ENCODE data around the gene ACTN3. TPM values are rescaled to one million over a fixed set of nuclear protein-coding genes. Genes with fewer than 3 reads are reported as not detected.

Gene ACTN3
- total RNA-seq, 1 experiment from 2014 or later: not detected

DNA sequence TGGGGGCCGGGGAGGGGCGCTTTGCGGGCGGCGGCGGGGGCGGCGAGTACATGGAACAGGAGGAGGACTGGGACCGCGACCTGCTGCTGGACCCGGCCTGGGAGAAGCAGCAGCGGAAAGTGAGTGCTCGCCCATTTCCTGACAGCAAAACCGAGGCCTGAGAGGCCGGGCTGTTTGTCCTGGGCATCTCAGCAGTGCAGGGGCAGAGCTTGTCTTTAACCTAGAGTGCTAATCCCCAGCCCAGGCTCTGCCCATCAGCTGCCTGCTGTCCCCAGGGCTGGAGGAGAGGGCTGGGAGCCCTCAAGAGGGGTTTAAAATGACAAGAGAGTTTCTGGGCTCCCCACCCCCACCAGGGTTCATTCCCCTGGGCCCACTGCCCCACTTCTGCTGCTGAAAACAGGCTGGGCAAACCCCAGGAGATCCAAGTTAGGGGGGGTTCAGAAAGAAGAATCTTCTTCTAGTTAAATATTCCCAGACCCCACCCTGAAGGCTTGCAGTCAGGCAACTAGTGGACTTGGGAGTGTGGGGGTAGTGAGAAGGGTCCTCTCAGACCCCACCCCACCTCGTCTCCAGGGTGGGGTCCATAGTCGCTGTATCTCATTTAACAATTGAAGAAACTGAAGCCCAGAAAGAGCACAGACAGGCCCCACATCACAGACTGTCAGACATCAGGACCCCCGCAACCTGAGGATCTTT lies 411 bp downstream of the ACTN3 start:
- Mint-ChIP-seq H3K4me3 (ENCODE audit: unreplicated experiment) (no peak overlapping the region), H3K9me3 (ENCODE audit: unreplicated experiment) (no peaks in the 10 kb centered on the region), H3K36me3 (ENCODE audit: insufficient read depth, unreplicated experiment) (peaks cover 4% of the 10 kb centered on the region), H3K27me3 (ENCODE audit: insufficient read depth, unreplicated experiment) (no peaks in the 10 kb centered on the region), H3K27ac (ENCODE audit: unreplicated experiment) (no peak overlapping the region), H3K4me1 (ENCODE audit: low read depth, unreplicated experiment) (peaks cover 15% of the 10 kb centered on the region)
- Histone ChIP-seq H3K36me3 (ENCODE audit: control insufficient read depth, insufficient read depth, low read length) (no peaks in the 10 kb centered on the region), H3K4me1 (peaks cover 30% of the 10 kb centered on the region), H3K9me3 (no peaks in the 10 kb centered on the region), H3K4me3 (ENCODE audit: low read depth, low read length) (no peak overlapping the region), H3K27me3 (replicated peaks; ENCODE audit: control insufficient read depth, insufficient read depth, low read length) (no peaks in the 10 kb centered on the region)
- peak; percentile 26 to 44 for DNase-seq
- BruUV-seq (replicated peaks): no TSS peak
- ChIA-PET CTCF (interaction anchor here (1.1 to 2.2 kb wide), 4 partner anchors 44 to 131 kb away, joined by 3 to 31 read pairs (median 6); partner anchors contain the start of genes DPP3 and RBM4B), POLR2A (interaction anchor here (1.5 to 1.7 kb wide), 3 partner anchors 70 to 109 kb away, joined by 3 to 31 read pairs (median 17); partner anchors contain the start of genes RBM14 and RBM4)
- intact Hi-C loops (cut with micrococcal nuclease; ENCODE audit: unreplicated experiment): loop anchor here (1.0 to 5.0 kb wide), 4 partner anchors 45 to 130 kb away; partner anchors contain the start of genes CCDC87, CCS, DPP3 and RBM14
- TF ChIP-seq, protein P1, sequence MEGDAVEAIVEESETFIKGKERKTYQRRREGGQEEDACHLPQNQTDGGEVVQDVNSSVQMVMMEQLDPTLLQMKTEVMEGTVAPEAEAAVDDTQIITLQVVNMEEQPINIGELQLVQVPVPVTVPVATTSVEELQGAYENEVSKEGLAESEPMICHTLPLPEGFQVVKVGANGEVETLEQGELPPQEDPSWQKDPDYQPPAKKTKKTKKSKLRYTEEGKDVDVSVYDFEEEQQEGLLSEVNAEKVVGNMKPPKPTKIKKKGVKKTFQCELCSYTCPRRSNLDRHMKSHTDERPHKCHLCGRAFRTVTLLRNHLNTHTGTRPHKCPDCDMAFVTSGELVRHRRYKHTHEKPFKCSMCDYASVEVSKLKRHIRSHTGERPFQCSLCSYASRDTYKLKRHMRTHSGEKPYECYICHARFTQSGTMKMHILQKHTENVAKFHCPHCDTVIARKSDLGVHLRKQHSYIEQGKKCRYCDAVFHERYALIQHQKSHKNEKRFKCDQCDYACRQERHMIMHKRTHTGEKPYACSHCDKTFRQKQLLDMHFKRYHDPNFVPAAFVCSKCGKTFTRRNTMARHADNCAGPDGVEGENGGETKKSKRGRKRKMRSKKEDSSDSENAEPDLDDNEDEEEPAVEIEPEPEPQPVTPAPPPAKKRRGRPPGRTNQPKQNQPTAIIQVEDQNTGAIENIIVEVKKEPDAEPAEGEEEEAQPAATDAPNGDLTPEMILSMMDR (IDR thresholded peaks at IDR 0.05; ENCODE audit: insufficient read depth in 1 of 2, low read depth in 1 of 2, low read length in 1 of 2, severe bottlenecking in 1 of 2, unreplicated experiment in 1 of 2): no peak

DNA sequence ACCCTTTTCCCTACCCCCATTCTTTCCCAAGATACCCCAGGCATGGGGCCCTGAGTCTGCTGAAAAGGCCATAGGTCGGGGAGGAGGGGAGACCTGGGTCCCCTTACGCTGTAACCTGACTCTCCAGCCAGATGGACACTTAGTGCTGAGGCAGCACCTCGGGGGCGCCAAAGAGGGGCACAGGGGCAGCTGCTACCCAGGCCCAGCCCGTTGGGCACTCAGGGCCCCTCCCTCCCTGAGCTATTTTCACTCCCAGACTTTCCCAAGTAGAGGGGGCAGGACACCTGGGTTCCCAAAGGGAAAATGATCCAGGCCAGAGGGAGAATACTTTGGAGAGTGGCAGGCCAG lies 933 bp downstream of the ACTN3 start:
- Histone ChIP-seq H3K4me3 (ENCODE audit: low read depth, low read length) (no peak overlapping the region), H3K36me3 (ENCODE audit: control insufficient read depth, insufficient read depth, low read length) (no peaks in the 10 kb centered on the region), H3K4me1 (peaks cover 30% of the 10 kb centered on the region), H3K27me3 (replicated peaks; ENCODE audit: control insufficient read depth, insufficient read depth, low read length) (no peaks in the 10 kb centered on the region), H3K9me3 (no peaks in the 10 kb centered on the region)
- no TSS peak for BruUV-seq (replicated peaks)
- H3K4me1 Mint-ChIP-seq (ENCODE audit: low read depth, unreplicated experiment): peaks cover 15% of the 10 kb centered on the region
- H3K36me3 Mint-ChIP-seq (ENCODE audit: insufficient read depth, unreplicated experiment): no peaks in the 10 kb centered on the region
- no peak overlapping the region for H3K4me3 Mint-ChIP-seq (ENCODE audit: unreplicated experiment)
- CTCF ChIA-PET: no interaction called here
- no peaks in the 10 kb centered on the region for H3K9me3 Mint-ChIP-seq (ENCODE audit: unreplicated experiment)
- peak in 1 of 2 experiments; percentile 50 for DNase-seq
- TF ChIP-seq, protein P1 (IDR thresholded peaks at IDR 0.05; ENCODE audit: insufficient read depth in 1 of 2, low read depth in 1 of 2, low read length in 1 of 2, severe bottlenecking in 1 of 2, unreplicated experiment in 1 of 2): no peak
- H3K27ac Mint-ChIP-seq (ENCODE audit: unreplicated experiment): no peak overlapping the region
- POLR2A ChIA-PET: no interaction called here
- no peaks in the 10 kb centered on the region for H3K27me3 Mint-ChIP-seq (ENCODE audit: insufficient read depth, unreplicated experiment)
- intact Hi-C loops (cut with micrococcal nuclease; ENCODE audit: unreplicated experiment): loop anchor here (5.0 kb wide), 2 partner anchors 45 to 70 kb away; partner anchors contain the start of genes CCDC87, CCS and RBM14

DNA sequence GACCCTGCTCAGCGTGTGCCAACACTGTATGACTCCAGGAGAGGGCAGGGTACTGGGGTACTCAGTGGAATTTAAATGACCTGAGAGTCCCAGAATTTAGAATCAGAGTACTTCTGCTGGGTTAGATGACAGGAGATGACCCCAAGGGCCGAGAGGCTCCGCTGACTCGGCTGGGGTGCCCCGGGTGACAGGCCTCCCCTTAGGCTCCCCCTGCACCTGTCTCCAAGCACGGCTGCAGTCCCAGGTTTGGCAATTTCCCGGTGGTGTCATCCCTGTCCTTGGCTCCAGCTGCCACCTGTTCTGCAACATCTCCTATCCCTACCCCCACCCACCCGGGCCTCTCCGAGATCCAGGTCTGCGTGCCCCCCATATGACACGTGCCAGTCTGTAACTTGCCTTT lies 1.3 kb downstream of the ACTN3 start:
- Histone ChIP-seq H3K4me1 (peaks cover 30% of the 10 kb centered on the region), H3K9me3 (no peaks in the 10 kb centered on the region), H3K27me3 (replicated peaks; ENCODE audit: control insufficient read depth, insufficient read depth, low read length) (no peaks in the 10 kb centered on the region), H3K36me3 (ENCODE audit: control insufficient read depth, insufficient read depth, low read length) (no peaks in the 10 kb centered on the region), H3K4me3 (ENCODE audit: low read depth, low read length) (no peak overlapping the region)
- BruUV-seq (replicated peaks): no TSS peak
- POLR2A ChIA-PET: no interaction called here
- no peaks in the 10 kb centered on the region for H3K36me3 Mint-ChIP-seq (ENCODE audit: insufficient read depth, unreplicated experiment)
- H3K9me3 Mint-ChIP-seq (ENCODE audit: unreplicated experiment): no peaks in the 10 kb centered on the region
- peaks cover 15% of the 10 kb centered on the region for H3K4me1 Mint-ChIP-seq (ENCODE audit: low read depth, unreplicated experiment)
- no peak overlapping the region for H3K27ac Mint-ChIP-seq (ENCODE audit: unreplicated experiment)
- H3K4me3 Mint-ChIP-seq (ENCODE audit: unreplicated experiment): no peak overlapping the region
- DNase-seq: peak in 1 of 2 experiments; percentile 39
- intact Hi-C loops (cut with micrococcal nuclease; ENCODE audit: unreplicated experiment): loop anchor here (5.0 kb wide), 2 partner anchors 44 to 69 kb away; partner anchors contain the start of genes CCDC87, CCS and RBM14
- CTCF ChIA-PET: no interaction called here
- H3K27me3 Mint-ChIP-seq (ENCODE audit: insufficient read depth, unreplicated experiment): no peaks in the 10 kb centered on the region
- TF ChIP-seq, protein P1 (IDR thresholded peaks at IDR 0.05; ENCODE audit: insufficient read depth in 1 of 2, low read depth in 1 of 2, low read length in 1 of 2, severe bottlenecking in 1 of 2, unreplicated experiment in 1 of 2): no peak
